GM18505 (cell line): Measurements from ENCODE around the gene CFAP100.

Experiments used
- ATAC-seq: cut with Tn5 transposase; IDR thresholded peaks from one replicate; pipeline ENCODE4 v1.9.1; 2021; ENCODE audit not compliant: unreplicated experiment
- POLR2A ChIP-seq: IDR thresholded peaks from 4 replicates; pipeline ENCODE4 v1.6.1; 2011; ENCODE audit warnings: borderline replicate concordance; ENCODE audit not compliant: insufficient read depth, insufficient read length; ENCODE audit errors: extremely low read depth

CFAP100 gene

DNA sequence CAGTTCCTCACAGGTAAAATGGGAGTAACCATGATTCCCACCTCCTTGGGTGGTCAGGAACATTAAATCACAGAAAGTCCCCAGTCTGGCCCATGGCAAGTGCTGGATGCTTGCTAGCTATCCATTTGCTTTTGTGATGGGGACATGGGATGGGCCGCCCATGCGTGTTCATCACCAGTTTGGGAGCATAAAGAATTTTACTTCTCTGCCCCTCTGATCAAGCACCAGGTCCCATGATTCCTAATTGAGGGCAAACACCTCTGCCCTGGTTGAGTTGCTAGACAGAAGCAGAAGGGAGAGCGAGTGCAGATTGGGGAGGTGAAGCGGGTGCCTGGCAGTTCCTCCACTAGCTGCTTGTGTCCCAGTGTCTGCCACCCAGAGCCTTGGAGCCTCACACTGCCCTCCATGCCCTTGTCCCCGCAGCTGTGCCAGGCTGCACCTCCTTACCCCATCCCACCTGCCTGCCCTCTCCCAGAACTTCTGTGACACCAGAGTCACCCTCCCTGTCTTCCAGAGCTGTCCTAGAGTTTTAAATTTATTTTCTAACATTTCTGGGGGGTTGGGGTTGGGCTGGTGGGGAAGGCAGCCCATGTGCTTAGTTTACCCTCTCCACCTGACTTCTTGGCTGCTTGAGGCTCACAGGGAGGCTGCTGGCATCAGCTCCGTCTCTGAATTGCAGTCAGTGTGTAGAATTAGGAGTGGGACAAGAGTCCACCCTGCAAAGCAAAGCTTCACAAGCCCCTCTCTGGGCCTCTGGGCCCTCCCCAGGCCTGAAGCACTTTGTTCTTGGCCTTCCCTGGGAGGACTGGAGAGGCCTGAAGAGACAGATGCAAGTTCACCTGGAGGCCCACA lies 18.4 kb downstream of the CFAP100 start:
- no peak for TF ChIP-seq POLR2A

DNA sequence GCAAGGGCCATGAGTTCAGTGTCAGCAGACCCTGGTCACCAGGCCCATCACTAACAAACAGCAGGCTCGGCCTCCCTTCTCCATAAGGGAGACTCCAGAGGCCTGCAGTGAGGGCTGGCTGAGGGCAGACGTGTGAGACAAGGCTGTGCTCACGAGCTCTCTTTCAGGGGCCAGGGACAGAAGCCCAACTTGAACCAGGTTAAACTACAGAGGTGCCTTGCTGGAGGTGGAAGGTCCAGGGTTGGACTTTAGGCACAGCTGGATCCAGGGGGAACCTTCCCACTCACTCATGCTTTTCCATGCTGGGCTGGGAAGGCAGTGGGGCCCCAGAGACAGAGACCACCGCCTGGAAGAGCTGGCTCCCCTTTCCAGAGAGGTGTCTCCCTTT lies 19.0 kb downstream of the CFAP100 start:
- no peak for ATAC-seq
- no peak for TF ChIP-seq POLR2A

More for the DNA sequence above, 18.4 kb downstream of the CFAP100 start:
- no peak for ATAC-seq

DNA sequence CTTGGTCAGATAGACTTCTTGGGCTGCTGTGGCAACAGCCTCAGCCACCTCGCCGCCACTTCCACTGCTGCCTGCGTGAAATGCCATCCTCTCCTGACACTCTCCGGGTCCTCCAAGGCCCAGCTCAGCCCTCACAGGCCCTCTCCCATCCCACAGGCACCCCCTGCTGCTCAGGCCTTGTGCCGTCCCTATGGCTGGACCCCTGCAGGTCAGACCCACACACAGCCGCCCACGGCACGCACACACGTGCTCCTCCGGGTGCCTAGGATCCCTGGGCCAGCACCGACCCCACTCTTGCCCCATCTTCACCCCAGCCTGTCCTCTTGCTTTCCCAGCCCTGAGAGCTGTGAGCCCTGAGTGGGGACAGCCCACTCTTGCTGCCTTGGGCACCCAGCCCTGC lies 19.7 kb downstream of the CFAP100 start:
- no peak for TF ChIP-seq POLR2A

DNA sequence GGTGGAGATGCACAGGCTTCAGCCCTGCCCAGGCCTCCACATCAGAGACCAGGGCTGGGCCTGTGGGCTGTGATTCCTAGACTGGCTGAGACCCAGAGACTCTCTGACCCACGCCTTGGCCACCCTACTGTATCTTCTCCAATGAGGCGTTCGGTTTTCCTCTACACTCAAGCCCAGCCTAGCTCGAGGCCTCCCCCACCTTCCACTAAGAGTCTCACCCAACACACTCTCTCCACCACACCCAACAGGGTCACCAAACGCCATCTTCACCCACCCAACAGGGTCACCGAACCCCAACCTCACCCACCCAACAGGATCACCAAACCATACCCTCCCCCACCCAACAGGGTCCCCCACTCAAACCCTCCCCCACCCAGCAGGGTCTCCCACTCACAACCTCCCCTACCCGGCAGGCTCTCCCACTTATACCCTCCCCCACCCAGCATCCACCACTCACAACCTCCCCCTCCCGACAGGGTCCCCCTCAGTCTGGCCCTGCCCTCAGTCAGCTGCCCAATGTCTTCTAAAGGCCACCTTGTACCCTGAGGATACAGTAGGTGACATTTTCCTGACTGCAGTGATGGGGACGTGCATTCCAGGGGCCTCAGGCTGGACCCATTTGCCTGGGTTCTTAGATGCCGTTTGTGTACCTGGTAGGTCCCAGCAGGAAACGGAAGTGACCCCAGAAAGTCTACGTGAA lies 20.4 kb downstream of the CFAP100 start:
- no peak for TF ChIP-seq POLR2A
- ATAC-seq, result no peak

More for the DNA sequence above, 19.7 kb downstream of the CFAP100 start:
- ATAC-seq, result no peak

DNA sequence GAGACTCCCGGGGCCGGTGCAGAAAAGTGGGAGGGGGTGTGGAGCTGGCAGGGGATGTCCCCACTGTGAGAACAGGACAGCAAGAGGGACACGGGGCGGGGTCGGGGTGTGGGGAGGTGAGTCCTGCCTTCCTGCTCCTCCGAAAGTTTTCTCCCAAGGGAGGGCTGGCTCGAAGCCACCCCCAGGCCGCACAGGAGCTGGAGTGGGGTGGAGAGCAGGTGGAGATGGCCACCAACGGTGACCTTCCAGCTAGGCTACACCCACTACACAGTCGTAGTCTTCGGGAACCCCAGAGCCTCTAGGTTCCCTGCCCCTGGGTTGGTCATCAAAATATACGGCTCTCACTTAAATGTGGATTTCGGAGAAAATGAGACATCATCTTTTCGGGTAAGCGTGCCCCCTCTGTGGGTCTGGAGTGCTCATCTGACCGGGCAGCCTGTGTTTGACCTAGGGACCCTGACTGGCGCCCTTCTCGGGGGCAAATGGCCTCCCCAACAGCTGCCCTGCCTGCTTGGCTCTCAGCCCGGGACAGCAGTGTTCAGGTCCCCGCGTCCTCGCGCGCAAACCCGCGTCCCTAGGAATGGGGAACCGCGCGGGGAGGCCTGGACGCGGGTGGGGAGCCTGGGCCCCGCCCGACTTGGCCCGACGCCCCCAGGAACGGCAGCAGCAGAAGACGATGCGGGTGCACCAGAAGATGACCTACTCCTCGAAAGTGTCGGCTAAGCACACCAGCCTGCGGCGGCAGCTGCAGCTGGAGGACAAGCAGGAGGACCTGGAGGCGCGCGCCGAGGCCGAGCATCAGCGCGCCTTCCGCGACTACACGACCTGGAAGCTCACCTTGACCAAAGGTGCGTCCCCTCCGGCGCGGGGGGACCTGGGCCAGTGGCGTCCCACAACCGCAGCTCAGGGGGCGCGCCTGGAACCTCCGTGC lies 21.2 kb downstream of the CFAP100 start:
- no peak for TF ChIP-seq POLR2A
- ATAC-seq, result no peak

DNA sequence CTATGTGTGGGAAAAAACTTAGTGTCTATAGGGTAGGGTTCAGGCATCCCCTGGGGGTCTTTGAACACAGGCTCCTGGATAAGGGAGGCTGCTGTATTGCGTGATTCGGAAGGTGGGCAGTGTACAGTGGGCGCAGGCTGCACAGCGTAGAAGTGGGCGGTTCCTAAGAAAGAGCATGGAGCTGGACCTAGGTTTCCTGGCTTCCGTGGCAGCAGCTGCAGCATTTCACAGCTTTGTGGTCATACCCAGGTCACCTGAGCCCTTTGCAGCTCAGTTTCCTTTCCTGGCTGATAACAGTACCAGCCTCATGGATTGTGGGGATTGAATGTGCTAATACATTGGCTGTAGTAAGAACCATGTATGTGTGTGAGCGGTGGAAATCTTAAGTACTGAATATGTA lies 22.2 kb downstream of the CFAP100 start:
- TF ChIP-seq POLR2A, result no peak

DNA sequence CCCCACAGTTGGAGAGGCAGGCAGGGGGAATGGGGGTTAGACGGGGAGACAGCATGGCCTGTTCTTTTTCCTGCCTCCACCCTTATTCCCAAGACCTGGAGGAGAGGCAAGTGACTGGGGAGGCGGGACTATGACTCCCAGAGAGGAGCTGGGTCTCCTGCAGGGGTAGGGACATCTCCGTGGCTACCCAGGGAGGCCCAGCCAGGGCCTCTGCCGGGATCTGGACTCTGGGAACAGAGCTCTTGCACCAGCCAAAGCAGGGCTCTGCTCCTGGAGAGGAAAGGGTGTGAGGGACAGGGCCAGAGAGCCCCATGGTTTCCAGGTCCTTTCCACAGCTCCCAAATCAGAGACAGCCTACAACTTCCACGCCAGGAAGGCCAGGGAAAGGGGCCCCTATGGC lies 22.8 kb downstream of the CFAP100 start:
- no peak for TF ChIP-seq POLR2A
- no peak for ATAC-seq

More for the DNA sequence above, 22.2 kb downstream of the CFAP100 start:
- no peak for ATAC-seq

DNA sequence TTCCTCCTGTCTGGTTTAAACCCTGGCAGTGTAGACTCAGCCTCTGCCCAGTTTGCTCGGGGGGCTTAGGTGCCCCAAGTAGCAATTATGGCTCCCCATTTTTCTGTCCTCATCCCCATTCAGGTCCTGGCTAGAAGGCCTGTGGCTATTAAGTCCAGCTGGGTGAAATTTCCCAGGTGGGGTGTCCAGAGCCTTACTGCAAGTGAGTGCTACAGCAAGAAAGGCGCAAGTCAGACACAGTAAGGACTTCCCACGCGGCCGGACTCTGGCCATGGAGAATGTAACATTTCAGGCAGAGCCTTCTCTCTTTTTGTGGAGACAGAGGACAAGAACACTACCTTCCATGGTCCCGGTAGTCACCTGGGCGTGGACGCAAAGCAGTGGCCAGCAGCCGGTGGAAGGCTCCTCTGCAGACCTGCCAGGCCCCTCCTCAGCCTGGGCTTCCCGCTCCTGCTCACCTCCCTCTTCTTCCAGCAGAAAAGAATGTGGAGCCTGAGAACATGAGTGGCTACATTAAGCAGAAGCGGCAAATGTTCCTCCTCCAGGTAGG lies 23.3 kb downstream of the CFAP100 start:
- TF ChIP-seq POLR2A, result no peak
- ATAC-seq, result no peak

DNA sequence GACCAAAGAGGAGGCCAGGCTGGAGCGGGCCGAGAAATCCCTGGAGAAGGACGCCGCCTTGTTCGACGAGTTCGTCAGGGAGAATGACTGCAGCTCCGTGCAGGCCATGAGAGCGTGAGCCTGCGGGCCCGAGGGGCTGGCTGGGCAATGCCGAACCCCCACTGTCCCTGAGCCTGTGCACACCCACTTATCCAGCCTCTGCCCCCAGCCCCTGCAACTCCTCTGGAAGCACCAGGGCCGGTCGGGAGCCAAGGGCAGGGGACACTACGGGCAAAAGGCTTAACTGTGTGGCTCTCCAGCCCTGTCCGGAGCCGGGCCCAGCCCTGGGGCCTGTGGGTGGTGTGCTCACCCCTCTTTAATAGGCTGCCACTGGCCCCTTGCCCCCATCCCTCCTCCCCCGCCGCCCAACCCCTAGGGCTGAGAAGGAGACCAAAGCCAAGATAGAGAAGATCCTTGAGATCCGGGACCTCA lies 24.0 kb downstream of the CFAP100 start:
- ATAC-seq, result no peak
- TF ChIP-seq POLR2A, result no peak

DNA sequence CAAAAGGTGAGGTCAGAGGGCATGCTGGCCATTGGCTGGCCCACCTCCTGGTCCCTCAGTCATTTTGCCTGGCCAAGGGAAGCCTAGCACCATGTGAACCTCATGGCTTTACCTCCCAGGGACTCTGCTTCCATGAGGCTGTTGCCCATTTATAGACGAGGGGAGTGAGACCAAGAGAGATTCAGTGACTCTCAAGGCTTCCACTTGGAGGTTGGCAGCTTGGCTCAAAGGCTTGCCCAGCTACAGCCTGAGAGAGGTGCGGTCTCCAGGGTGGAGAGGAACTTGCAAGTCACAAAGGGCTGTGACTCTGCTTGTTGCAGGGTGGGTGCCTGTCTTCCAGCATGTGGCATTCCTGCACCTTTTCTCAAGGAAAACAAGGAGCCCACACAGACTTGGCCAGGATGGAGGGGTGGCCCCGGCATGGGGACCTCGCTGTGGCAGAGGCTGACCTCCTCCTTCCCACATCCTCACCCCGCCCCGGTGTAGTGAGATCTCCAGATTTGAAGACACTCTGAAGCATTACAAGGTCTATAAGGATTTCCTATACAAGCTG lies 24.5 kb downstream of the CFAP100 start:
- no peak for ATAC-seq
- no peak for TF ChIP-seq POLR2A

DNA sequence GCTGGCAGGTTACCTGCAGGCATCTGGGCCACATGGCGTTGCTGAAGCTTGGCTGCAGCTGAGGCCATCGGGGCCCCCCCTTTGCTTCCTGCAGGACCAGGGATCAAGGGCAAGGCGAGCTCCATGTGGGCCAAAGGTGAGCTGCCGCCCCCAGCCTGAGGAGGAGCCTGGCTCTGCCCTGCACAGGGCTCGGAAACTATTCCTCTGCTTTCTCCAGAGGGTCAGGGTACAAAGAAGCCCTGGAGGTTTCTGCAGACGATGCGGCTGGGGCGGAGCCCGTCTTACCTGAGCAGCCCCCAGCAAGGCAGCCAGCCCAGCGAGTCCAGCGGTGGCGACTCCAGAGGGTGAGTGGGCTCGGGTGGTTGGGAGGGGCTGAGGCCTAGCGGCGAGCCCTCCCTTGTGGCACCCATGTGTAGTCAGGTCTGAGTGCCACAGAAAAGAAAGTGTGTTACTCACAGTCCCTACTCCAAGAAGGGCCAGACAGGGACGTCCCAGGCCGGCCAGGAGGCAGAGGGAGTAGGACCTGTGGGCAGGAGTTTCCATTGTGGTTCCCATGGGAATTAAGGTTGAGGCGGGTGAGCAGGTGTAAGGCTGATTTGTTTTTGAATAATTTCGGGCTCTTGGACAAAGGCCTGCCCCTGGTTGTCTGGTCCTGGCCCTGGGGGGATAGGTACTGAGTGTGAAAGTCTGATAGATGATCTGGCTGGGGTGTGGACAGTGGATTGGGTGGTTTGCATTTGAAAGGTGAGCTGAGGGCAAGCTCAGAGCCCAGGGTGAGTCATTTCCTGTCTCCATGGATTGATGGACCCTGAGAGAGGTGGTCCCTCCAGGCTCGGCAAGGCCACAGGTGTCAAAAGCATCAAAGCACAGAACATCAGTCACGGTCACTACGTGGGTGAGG lies 25.4 kb downstream of the CFAP100 start:
- TF ChIP-seq POLR2A, result no peak

More for the DNA sequence above, 25.4 kb downstream of the CFAP100 start:
- ATAC-seq, result no peak
